Heart left ventricle (tissue), 16 donors: ENCODE measurements around the gene UXT. TPM values are rescaled to one million over a fixed set of nuclear protein-coding genes. Genes with fewer than 3 reads are reported as not detected.

Experiments used
- ATAC-seq, 4 donors: fragments of 200-7000 bp; cut with Tn5 transposase; one replicate each; pipeline ENCODE4 v1.9.1; 2020 to 2022; ENCODE audit warnings: moderate library complexity in 4 of 4, mild to moderate bottlenecking in 3 of 4, moderate number of reproducible peaks in 1 of 4
- DNase-seq, 5 donors: peaks; one replicate each; pipeline ENCODE4 v3.0.0-alpha.2; 2020
- H3K27ac ChIP-seq, 12 donors: fragments of 200-600 bp; sonication (generic) in 4 of 12; one replicate each; pipeline versions ENCODE4 v1.5.0 to v1.8.0; 2016 to 2022; ENCODE audit warnings: mild to moderate bottlenecking in 2 of 12
- H3K27me3 ChIP-seq, 9 donors: fragments of 200-600 bp; sonication (generic) in 2 of 9; one replicate each; pipeline versions ENCODE4 v1.5.1 to v1.8.0; 2016 to 2022; ENCODE audit warnings: mild to moderate bottlenecking in 3 of 9
- H3K36me3 ChIP-seq, 9 donors: fragments of 200-600 bp; sonication (generic) in 2 of 9; one replicate each; pipeline versions ENCODE4 v1.5.0 to v1.8.0; 2018 to 2022; ENCODE audit warnings: mild to moderate bottlenecking in 2 of 9
- H3K4me1 ChIP-seq, 12 donors: fragments of 200-600 bp; sonication (generic) in 4 of 12; one replicate each; pipeline versions ENCODE4 v1.5.0 to v1.8.0; 2016 to 2022; ENCODE audit warnings: mild to moderate bottlenecking in 3 of 12
- H3K4me3 ChIP-seq, 12 donors: fragments of 200-600 bp; sonication (generic) in 4 of 12; one replicate each; pipeline versions ENCODE4 v1.5.0 to v1.8.0; 2017 to 2022; ENCODE audit warnings: mild to moderate bottlenecking in 9 of 12, moderate library complexity in 4 of 12
- H3K9me3 ChIP-seq, 12 donors: fragments of 200-600 bp; sonication (generic) in 4 of 12; one replicate each; pipeline versions ENCODE4 v1.5.0 to v1.8.0; 2016 to 2022; ENCODE audit warnings: mild to moderate bottlenecking in 1 of 12
- CTCF ChIP-seq, 12 donors: fragments of 200-600 bp; sonication (generic) in 4 of 12; IDR thresholded peaks; one replicate each; pipeline versions ENCODE4 v1.5.0 to v1.8.0; 2018 to 2022; ENCODE audit warnings: antibody characterized with exemption in 12 of 12, mild to moderate bottlenecking in 5 of 12
- POLR2A ChIP-seq, 2 donors: fragments of 450-650 bp; IDR thresholded peaks; one replicate each; pipeline ENCODE4 v1.6.1; 2017; ENCODE audit warnings: antibody characterized with exemption in 2 of 2, mild to moderate bottlenecking in 2 of 2, moderate library complexity in 2 of 2
- WGBS, 4 donors: extraction: QIAGEN DNeasy Blood & Tissue Kit in 2 of 4; methylation state at CpG; one replicate each; pipeline versions ENCODE4 v1.1.5 to v1.1.7; 2013 to 2018; 5-methylcytosine and 5-hydroxymethylcytosine counted together
- intact Hi-C, 10 donors: fragments of 100-400 bp; cut with DNase I; formaldehyde crosslinking; loops; one replicate each; pipeline versions ENCODE4 v1.11.1 to v1.14.2; 2022
- polyA plus RNA-seq, 2 donors: library from polyadenylated mRNA; stranded (reverse); fragments of 200-250 nt; gene quantifications; one replicate each; pipeline ENCODE4 v1.2.3, GENCODE V29; 2013
- total RNA-seq, 9 donors: library from RNA; depleted of rRNA in 2 of 9; stranded (reverse); fragments of >200 nt in 2 of 9; fragmentation: NEBNext Ultra II Directional in 3 of 9; extraction: Animal tissue kit (Norgen Biotek cat#: 25700) in 3 of 9; gene quantifications; one replicate each; pipeline versions ENCODE4 v1.1.0 to v1.2.4, GENCODE V29; 2016 to 2023
- donor health status: ischemic (EF 13 %, LVEDD 7.1; RV severe dilation, severe dysfunction).
- donor health status: healthy with polysubstance abuse.
- donor health status: DM: no; HTN: yes; CAD: no.
- donor health status: DM: no; HTN: no; CAD: no.
- donor health status: ischemic (EF 25% LVEDD 6.9; RV normal size, moderate dysfunction).
- donor health status: ischemic (EF 25% LVEDD 5.7; RV mildly dilated, moderate dysfunction).
- donor health status: healthy.
- donor health status: DM: yes; HTN: yes; CAD: no.
- donor health status: ischemic (EF 35%, LVEDD 5.7; RV mildly dilated, moderate dysfunction).
- donor health status: nonischemic (EF 11% LVEDD 7.7; RV severe dilation, severe dysfunction).
- donor health status: DM: yes; HTN: yes; CAD: no.
- donor health status: PGD.
- donor health status: ischemic (EF 29% LVEDD 5.4; RV normal size, mild dysfunction).
- donor health status: nonischemic (EF 23%, LVEDD 6.1; RV moderate dilation, normal function).

Gene UXT
- total and polyA plus RNA-seq, 11 donors, result 74.4 to 193 (median 97.7) TPM

GRCh38 chrX:47633689-47634590 is 25.0 kb downstream of the UXT start:
- ATAC-seq, result no peak
- no peaks in the 10 kb centered on the region for H3K9me3 ChIP-seq
- no peak for TF ChIP-seq CTCF (IDR thresholded peaks at IDR 0.05)
- no peak for TF ChIP-seq POLR2A (IDR thresholded peaks at IDR 0.05)
- WGBS, 4 donors, result 63 to 73% (median 69%) methylated on average over 14 of the region's 14 CpGs
- H3K4me3 ChIP-seq, result no peak overlapping the region
- H3K27ac ChIP-seq, result no peak overlapping the region
- H3K36me3 ChIP-seq, result peaks cover 0 to 39% (median 20%) of the 10 kb centered on the region in 9 donors
- H3K4me1 ChIP-seq, result peaks cover 0 to 12% (median 0%) of the 10 kb centered on the region in 12 donors
- intact Hi-C loops, result loop anchor here in 1 of 10 donors (10.0 kb wide), 1 partner anchor 69 kb away; the partner anchor contains the start of gene ARAF
- H3K27me3 ChIP-seq, result no peaks in the 10 kb centered on the region
- no peak for DNase-seq

GRCh38 chrX:47632666-47633065 is 26.3 kb downstream of the UXT start:
- no peak overlapping the region for H3K4me3 ChIP-seq
- H3K36me3 ChIP-seq, result peaks cover 0 to 26% (median 13%) of the 10 kb centered on the region in 9 donors
- intact Hi-C loops, result loop anchor here in 1 of 10 donors (10.0 kb wide), 1 partner anchor 68 kb away; the partner anchor contains the start of gene ARAF
- H3K27ac ChIP-seq, result no peak overlapping the region
- no peaks in the 10 kb centered on the region for H3K27me3 ChIP-seq
- H3K4me1 ChIP-seq, result peaks cover 0 to 12% (median 0%) of the 10 kb centered on the region in 12 donors
- ATAC-seq (no peak), DNase-seq (no peak)
- TF ChIP-seq CTCF (IDR thresholded peaks at IDR 0.05), result no peak
- no peak for TF ChIP-seq POLR2A (IDR thresholded peaks at IDR 0.05)
- 58 to 64% (median 63%) methylated on average over 4 of the region's 4 CpGs for WGBS, 4 donors
- H3K9me3 ChIP-seq, result no peaks in the 10 kb centered on the region

- Histone ChIP-seq H3K36me3 (peaks cover 0 to 24% (median 9%) of the 10 kb centered on the region in 9 donors), H3K27ac (no peak overlapping the region), H3K9me3 (no peaks in the 10 kb centered on the region), H3K4me3 (no peak overlapping the region), H3K27me3 (no peaks in the 10 kb centered on the region), H3K4me1 (peaks cover 0 to 12% (median 0%) of the 10 kb centered on the region in 12 donors)
- DNase-seq, result no peak
- no peak for TF ChIP-seq CTCF (IDR thresholded peaks at IDR 0.05)
- no peak for TF ChIP-seq POLR2A (IDR thresholded peaks at IDR 0.05)
- intact Hi-C loops, result loop anchor here in 1 of 10 donors (10.0 kb wide), 1 partner anchor 67 kb away; the partner anchor contains the start of gene ARAF
- 81 to 92% (median 86%) methylated on average over 5 of the region's 5 CpGs for WGBS, 4 donors
- no peak for ATAC-seq
Measured at GRCh38 chrX:47631676-47632075, 27.3 kb downstream of the UXT start.
